GM20000 (cell line): ENCODE measurements around the gene SREBF1.

Source experiments
- DNase-seq: peaks from one replicate; pipeline ENCODE4 v3.0.0; 2012; ENCODE audit warnings: low spot score
- CTCF ChIP-seq: IDR thresholded peaks from 2 replicates; pipeline ENCODE4 v1.5.1; 2012; ENCODE audit warnings: mild to moderate bottlenecking, control low read depth; ENCODE audit errors: extremely low read depth, missing control alignments

Gene SREBF1

DNA sequence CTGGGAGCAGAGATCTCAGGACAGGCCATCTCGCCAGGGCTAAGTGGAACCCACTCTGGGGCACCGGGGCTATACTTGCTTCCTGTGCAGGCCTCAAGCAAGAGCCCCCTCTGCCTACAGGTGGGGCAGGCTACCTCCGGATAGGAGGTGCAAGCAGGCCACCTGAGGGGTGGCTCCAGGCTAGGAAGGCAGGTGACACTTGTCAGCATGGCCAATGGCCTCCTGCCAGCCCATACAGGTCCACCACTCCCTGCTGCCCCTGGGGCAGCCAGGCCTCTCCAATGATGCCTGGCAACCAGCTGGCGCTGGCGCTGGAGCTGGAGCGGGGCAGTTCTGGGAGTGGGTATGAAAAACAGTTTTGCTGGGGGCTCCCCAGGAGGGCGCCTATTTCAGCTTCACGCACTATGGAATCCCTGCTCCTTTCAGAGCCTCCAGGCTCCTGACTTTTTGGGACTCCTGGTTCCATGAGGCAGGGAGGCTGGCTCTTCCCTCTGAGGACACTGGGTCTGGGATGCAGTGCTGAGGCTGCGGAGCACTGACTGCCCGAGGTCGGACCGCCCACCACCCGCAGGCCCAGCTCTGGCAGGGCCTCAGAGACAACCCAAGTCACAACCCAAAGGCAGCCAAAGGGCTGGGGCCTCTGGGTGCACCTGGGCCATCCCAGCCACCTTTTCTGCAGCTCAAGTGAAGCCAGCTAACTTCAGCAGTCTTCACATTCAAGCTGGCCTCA is 8.4 kb upstream of the SREBF1 start:
- no peak for DNase-seq
- TF ChIP-seq CTCF, result no peak

DNA sequence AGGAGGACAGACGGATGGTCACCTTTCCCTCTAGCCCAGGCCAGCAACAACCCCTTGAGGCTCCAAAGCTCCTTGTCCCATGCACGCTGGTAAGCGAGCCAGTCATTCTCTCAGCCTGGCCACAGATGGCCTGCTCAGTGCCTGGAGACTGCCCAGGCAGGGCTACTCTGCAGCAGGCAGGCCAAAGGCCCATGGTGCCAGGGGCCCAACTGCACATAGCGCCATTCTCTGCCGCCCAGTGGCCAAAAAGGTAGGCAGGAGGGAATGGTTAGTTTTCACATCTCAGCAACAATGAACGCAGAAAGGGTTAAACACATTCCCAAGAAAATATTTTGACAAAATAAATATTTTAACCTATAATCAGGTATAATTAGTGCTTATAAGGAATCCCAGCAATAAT is 7.7 kb upstream of the SREBF1 start:
- TF ChIP-seq CTCF, result no peak
- no peak for DNase-seq

- no peak for TF ChIP-seq CTCF
- no peak for DNase-seq
Measured at GRCh38 chr17:17844079-17844478, 7.3 kb upstream of the SREBF1 start.

GRCh38 chr17:17843096-17843495 is 6.3 kb upstream of the SREBF1 start:
- no peak for TF ChIP-seq CTCF

DNA sequence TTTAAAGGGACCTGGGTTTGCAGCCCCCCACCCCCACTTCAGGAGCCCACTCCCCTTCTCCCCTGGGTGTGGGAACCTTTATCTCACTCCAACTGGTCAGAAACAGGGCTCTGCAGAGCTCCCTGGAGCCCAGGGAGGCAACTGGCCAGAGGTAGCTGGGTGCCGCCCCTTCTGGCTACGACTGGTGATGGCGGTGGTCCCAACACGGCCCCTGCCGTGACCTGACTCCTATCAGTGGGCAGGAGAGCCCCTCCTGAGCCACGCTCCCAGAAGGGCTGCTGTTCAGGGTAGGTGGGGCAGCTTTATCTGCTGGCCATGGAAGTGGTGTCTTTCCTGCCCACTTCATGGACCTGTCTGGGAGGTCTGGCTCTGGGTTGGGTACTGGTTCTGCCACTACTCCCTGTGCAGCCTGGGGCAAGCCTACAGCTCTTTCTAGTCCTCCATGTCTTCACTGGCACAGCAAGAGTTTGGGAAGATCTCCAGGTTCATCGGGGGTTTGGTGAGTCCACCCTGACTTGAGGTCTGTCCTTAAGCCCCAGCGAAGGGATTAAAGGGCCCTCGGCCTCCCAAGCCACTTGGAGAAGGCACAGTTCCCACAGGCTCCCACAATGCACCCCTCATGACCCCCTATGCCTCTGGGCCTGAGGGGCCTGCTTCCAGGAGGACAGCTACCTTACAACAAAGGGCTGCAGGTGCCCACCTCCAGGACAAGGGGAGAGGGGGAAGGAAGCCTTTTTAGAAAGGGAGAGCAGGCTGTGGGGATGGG is 5.5 kb upstream of the SREBF1 start:
- DNase-seq, result no peak
- no peak for TF ChIP-seq CTCF

More at GRCh38 chr17:17843096-17843495, 6.3 kb upstream of the SREBF1 start:
- no peak for DNase-seq

DNA sequence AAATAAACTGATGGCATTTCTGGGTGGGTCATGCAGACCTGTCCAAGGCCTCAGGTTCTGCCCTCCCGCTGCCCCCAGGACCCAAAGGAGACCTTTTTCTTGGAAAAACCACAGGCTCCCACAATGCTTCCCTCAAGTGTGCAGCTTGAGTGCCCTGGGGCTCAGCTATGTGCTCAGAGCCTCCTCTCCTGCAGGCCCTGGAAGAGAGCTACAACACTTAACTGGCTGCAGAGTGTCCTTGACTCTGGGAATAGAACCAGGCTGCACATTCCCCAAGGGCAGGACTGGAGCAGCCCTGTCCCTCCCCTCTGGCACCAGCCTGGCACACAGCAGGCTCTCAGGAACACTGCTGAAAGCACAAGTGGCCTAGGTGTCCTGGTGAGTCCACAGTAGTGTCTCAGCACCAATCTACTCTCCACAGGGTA is 4.8 kb upstream of the SREBF1 start:
- no peak for TF ChIP-seq CTCF
- no peak for DNase-seq

- peak; percentile 29 for DNase-seq
- no peak for TF ChIP-seq CTCF
Measured at GRCh38 chr17:17840751-17841591, 4.2 kb upstream of the SREBF1 start.
